GM19238 (cell line): Measurements from ENCODE around the gene LARGE2.

Experiments used
- DNase-seq: peaks from one replicate; pipeline ENCODE4 v3.0.0; 2011; ENCODE audit warnings: low spot score; ENCODE audit not compliant: insufficient read length

LARGE2 gene

GRCh38 chr11:45913942-45914635 is 8.4 kb upstream of the LARGE2 start:
- no peak for DNase-seq

GRCh38 chr11:45915446-45915845 is 7.0 kb upstream of the LARGE2 start:
- no peak for DNase-seq

GRCh38 chr11:45917286-45917622 is 5.2 kb upstream of the LARGE2 start:
- DNase-seq = no peak

GRCh38 chr11:45917623-45918330 is 4.7 kb upstream of the LARGE2 start, which contains the start of gene PEX16:
PEX16 (minus strand) TSS chr11:45917877; CDS start chr11:45917811, 66 bp downstream.
- DNase-seq = peak; percentile 99

- DNase-seq = peak; percentile 80
Observed at GRCh38 chr11:45918331-45918941, 4.0 kb upstream of the LARGE2 start.

- DNase-seq = no peak
Observed at GRCh38 chr11:45918962-45919675, 3.3 kb upstream of the LARGE2 start.

- DNase-seq = no peak
Observed at GRCh38 chr11:45919806-45920530, 2.5 kb upstream of the LARGE2 start.

GRCh38 chr11:45920531-45921477 is 1.7 kb upstream of the LARGE2 start:
- no peak for DNase-seq

- DNase-seq = no peak
Observed at GRCh38 chr11:45921561-45922424, 663 bp upstream of the LARGE2 start.

- DNase-seq = no peak
Observed at GRCh38 chr11:45924036-45924915, 1.8 kb downstream of the LARGE2 start.

GRCh38 chr11:45924927-45925326 is 2.5 kb downstream of the LARGE2 start:
- no peak for DNase-seq

- DNase-seq = no peak
Observed at GRCh38 chr11:45925550-45925949, 3.1 kb downstream of the LARGE2 start.

GRCh38 chr11:45926001-45926401 is 3.5 kb downstream of the LARGE2 start:
- DNase-seq = no peak

GRCh38 chr11:45926536-45927331 is 4.3 kb downstream of the LARGE2 start:
- no peak for DNase-seq

GRCh38 chr11:45927332-45927683 is 4.9 kb downstream of the LARGE2 start:
- DNase-seq = no peak

GRCh38 chr11:45927684-45928413 is 5.4 kb downstream of the LARGE2 start:
- DNase-seq = no peak
